Subcutaneous adipose tissue (tissue), 4 donors: ENCODE measurements around the gene PRR22. TPM values are rescaled to one million over a fixed set of nuclear protein-coding genes. Genes with fewer than 3 reads are reported as not detected.

Experiments used
- total RNA-seq, 4 donors: library from RNA; depleted of rRNA; stranded (reverse); fragments of >200 nt; gene quantifications; one replicate each; pipeline ENCODE4 v1.1.0, GENCODE V29; 2016
- TF ChIP-seq, protein P1 (sequence below): fragments of 450-650 bp; IDR thresholded peaks from one replicate; pipeline ENCODE4 v1.5.1; 2016; ENCODE audit warnings: low read depth, mild to moderate bottlenecking, control low read depth, antibody characterized with exemption, moderate library complexity

PRR22 gene
- total RNA-seq, 4 donors from 2014 or later: 0.66 to 1.9 TPM; not detected in 2

- TF ChIP-seq, protein P1, sequence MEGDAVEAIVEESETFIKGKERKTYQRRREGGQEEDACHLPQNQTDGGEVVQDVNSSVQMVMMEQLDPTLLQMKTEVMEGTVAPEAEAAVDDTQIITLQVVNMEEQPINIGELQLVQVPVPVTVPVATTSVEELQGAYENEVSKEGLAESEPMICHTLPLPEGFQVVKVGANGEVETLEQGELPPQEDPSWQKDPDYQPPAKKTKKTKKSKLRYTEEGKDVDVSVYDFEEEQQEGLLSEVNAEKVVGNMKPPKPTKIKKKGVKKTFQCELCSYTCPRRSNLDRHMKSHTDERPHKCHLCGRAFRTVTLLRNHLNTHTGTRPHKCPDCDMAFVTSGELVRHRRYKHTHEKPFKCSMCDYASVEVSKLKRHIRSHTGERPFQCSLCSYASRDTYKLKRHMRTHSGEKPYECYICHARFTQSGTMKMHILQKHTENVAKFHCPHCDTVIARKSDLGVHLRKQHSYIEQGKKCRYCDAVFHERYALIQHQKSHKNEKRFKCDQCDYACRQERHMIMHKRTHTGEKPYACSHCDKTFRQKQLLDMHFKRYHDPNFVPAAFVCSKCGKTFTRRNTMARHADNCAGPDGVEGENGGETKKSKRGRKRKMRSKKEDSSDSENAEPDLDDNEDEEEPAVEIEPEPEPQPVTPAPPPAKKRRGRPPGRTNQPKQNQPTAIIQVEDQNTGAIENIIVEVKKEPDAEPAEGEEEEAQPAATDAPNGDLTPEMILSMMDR: no peak
Observed at GRCh38 chr19:5782945-5783919, 1.3 kb downstream of the PRR22 start.

- TF ChIP-seq, protein P1: no peak
Observed at GRCh38 chr19:5782322-5782721, 2.2 kb downstream of the PRR22 start.

- TF ChIP-seq, protein P1: no peak
Observed at GRCh38 chr19:5778402-5778801, 6.1 kb downstream of the PRR22 start.

- TF ChIP-seq, protein P1: no peak
Observed at GRCh38 chr19:5775668-5776309, 8.8 kb downstream of the PRR22 start.

DNA sequence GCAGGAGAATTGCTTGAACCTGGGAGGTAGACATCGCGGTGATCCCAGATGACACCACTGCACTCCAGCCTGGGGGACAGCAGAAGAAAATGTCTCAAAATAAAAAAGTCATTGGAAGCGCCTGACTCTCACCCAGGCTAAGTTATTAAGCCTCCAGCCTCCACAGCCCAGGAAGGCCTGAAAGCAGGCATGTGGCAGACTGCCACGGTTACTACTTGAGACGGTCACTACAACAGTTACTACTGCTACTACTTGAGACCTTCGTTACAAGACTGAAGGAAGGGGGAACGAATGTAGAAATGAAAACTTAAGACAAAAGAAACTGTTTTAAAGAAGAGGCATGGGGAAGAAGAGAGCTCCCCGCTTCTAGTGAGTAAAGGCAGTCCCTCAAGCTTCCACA is 9.6 kb downstream of the PRR22 start:
- TF ChIP-seq, protein P1: no peak

DNA sequence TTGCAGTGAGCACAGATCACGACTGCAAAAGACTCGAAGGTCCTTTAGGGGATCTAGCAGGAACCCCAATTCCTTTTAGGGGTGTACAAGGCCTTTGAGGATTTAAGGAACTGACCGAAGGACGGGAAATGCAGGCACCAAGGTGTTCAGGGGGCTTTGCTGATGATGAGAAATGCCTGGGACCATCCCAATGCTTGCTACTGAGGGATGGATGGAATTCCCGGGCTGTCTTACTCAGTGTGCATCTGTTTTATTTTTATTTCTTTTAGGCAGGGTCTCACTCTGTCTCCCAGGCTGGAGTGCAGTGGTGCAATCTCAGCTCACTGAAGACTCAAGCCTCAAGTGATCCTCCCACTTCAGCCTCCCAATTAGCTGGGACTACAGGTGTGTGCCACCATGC is 11.3 kb downstream of the PRR22 start:
- TF ChIP-seq, protein P1: no peak

- TF ChIP-seq, protein P1: no peak
Observed at GRCh38 chr19:5772416-5772815, 12.1 kb downstream of the PRR22 start.
